Stimulated activated CD4-positive, alpha-beta T cell treated with anti-CD3 and anti-CD28 coated beads, Interleukin-4, amount 100 ng/mL, for 4 hours (primary cell): ENCODE data around the gene PTGIS.

Experiments
- DNase-seq, 2 experiments: peaks; one replicate each; pipeline ENCODE4 v3.0.0-alpha.2; 2020

The PTGIS gene

GRCh38 chr20:49460916-49461315 is 107.0 kb downstream of the PTGIS start:
- DNase-seq: no peak

DNA sequence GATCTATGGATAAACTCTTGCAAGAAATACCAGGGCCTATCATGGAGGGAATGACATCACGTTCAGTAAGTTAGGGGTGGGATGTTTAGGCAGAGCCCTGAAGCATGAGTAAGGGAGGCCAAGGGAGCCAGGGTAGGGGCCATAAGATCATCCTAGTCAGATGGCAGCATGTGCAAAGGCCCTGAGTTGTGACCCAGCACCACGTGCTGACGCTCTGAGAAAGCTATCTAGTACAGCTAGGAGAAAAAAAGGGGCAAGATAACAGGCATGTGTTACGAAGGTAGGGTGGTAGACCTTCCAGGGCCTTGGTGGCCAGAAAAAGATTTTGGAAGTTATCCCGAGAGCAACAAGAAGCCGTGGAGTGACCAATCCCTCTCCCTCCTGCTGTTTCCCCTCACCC is 107.8 kb downstream of the PTGIS start:
- no peak for DNase-seq

GRCh38 chr20:49459684-49460083 is 108.3 kb downstream of the PTGIS start:
- no peak for DNase-seq

- no peak for DNase-seq
Measured at GRCh38 chr20:49457444-49457843, 110.5 kb downstream of the PTGIS start.

DNA sequence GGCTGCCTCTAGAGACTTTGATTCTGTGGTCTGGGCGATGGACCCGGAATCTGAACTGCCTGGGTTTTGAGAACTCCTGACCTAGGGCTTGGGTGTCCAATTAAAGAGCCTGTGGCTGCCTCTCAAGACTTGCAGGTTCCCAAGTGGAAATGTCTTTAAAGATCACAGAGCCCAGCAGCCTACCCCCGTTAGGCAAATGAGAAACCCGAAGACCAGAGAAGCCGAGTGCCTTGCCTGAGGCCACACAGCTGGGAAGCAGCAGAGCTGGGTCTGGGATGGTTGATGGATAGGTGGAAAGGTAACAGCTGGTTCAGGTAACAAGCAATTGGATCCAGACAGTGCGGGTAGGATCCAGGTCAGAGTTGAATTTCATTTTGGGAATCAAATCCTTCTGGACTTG is 111.3 kb downstream of the PTGIS start:
- no peak for DNase-seq

DNA sequence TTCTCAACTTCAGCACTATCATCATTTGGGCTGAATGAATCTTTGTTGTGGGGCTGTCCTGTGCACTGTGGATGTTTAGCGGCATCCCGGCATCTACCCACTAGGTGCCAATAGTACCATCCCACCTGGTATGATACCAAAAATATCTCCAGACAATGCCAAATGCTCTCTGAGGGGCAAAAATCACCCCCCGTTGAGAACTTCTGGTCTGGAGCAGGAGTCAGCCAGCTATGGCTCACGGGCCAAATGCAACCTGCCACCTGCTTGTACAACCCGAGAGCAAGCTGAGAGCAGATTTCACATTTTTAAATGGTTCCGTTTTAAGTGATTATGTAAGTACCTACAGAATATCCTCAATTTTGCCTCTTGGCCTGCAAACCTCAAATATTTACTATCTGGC is 112.2 kb downstream of the PTGIS start:
- no peak for DNase-seq
